ENCODE measurements around the gene C6orf132.

DNA sequence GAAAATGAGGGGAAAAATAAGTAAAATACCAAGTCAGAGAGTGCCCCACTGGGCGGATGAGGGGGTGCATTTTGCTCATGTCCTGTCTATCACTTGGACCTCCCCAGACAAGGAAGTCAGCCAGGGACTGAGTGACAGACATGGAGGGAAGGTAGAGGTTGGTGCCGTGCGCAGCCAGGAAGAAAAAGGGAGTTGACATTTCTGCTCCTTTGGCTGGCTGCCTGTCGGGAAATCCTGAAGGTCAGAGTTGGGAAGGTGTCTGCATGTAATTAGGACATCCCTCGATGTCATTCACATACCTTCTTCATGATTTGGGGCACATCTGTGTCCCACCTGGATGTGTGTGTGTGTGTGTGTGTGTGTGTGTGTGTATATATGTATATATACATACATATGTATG is 39.7 kb upstream of the C6orf132 start:
- TF ChIP-seq, protein P1, sequence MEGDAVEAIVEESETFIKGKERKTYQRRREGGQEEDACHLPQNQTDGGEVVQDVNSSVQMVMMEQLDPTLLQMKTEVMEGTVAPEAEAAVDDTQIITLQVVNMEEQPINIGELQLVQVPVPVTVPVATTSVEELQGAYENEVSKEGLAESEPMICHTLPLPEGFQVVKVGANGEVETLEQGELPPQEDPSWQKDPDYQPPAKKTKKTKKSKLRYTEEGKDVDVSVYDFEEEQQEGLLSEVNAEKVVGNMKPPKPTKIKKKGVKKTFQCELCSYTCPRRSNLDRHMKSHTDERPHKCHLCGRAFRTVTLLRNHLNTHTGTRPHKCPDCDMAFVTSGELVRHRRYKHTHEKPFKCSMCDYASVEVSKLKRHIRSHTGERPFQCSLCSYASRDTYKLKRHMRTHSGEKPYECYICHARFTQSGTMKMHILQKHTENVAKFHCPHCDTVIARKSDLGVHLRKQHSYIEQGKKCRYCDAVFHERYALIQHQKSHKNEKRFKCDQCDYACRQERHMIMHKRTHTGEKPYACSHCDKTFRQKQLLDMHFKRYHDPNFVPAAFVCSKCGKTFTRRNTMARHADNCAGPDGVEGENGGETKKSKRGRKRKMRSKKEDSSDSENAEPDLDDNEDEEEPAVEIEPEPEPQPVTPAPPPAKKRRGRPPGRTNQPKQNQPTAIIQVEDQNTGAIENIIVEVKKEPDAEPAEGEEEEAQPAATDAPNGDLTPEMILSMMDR (conservative IDR thresholded peaks at IDR 0.05; ENCODE audit: low read depth, low read length): no peak
- TF ChIP-seq EZH2 (IDR thresholded peaks at IDR 0.05; ENCODE audit: borderline replicate concordance, low read depth, low read length, poor library complexity, severe bottlenecking): no peak
